ENCODE data around the gene SERPINB2. TPM values are rescaled to one million over a fixed set of nuclear protein-coding genes. Genes with fewer than 3 reads are reported as not detected.
A peak's percentile ranks its signal among the peaks of the same experiment; 100 is the strongest.

Gene SERPINB2
- total and polyA plus RNA-seq, 10 of the 15 experiments (the other 5 are each of a cell fraction or from before 2014, with no cell fraction given), result 9.6 to 25.3 (median 14.0) TPM

DNA sequence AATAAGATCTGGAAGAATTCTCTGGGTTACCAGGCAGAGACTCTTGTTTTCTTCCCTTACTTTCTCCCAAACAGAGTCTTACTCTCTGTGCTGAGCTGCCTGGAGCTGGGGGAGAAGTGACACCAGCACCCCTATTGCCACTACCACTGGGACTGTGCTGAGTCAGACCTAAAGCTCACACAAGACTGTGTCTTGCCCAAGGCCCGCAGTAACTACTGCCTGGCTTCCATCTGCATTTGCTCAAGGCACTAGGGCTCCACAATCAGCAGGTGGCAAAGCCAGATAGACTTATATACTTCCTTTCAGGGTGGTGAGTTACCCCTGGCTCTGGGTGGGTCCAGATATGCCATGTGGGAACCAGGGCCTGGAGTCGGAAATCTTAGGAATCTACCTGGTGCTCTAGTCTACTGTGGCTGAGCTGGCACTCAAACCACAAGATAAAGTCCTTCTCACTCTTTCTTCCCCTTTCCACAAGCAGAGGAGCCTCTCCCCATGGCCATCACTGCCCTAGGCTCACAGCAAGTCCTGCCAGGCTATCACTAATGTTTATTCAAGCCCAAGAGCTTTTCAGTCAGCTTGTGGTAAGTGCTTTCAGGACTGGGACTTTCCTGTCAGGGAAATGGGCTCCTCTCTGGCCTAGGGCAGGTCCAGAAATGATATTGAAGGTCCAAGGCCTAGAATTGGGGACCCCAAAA lies 27.6 kb upstream of the SERPINB2 start:
- no peak for DNase-seq (ENCODE audit: low read depth, low spot score)
- H3K4me1 ChIP-seq (ENCODE audit: control insufficient read depth, insufficient read depth, low read length), result no peaks in the 10 kb centered on the region
- TF ChIP-seq SMC3 (IDR thresholded peaks at IDR 0.05; ENCODE audit: borderline replicate concordance, low read length) (no peak), ZNF384 (IDR thresholded peaks at IDR 0.05; ENCODE audit: borderline replicate concordance, low read depth, low read length) (no peak), JUNB (IDR thresholded peaks at IDR 0.05) (no peak), PAX8 (IDR thresholded peaks at IDR 0.05) (no peak), NFXL1 (IDR thresholded peaks at IDR 0.05; ENCODE audit: borderline replicate concordance) (no peak), SP1 (IDR thresholded peaks at IDR 0.05; ENCODE audit: low read depth, low read length) (no peak), NR2C1 (IDR thresholded peaks at IDR 0.05) (no peak), TCF3 (IDR thresholded peaks at IDR 0.05; ENCODE audit: borderline replicate concordance, insufficient read depth, low read depth, low read length) (no peak), ZNF217 (IDR thresholded peaks at IDR 0.05) (no peak), CHD2 (IDR thresholded peaks at IDR 0.05; ENCODE audit: borderline replicate concordance, low read depth, low read length) (no peak), PKNOX1 (IDR thresholded peaks at IDR 0.05) (no peak), EED (IDR thresholded peaks at IDR 0.05; ENCODE audit: low read depth) (no peak), WRNIP1 (IDR thresholded peaks at IDR 0.05; ENCODE audit: borderline replicate concordance, low read depth, low read length) (no peak), NKRF (conservative IDR thresholded peaks at IDR 0.05) (no peak), TCF12 (IDR thresholded peaks at IDR 0.05; ENCODE audit: low read depth, low read length) (no peak), POLR2A (IDR thresholded peaks at IDR 0.05; ENCODE audit: low read depth, low read length) (no peak), JUND (IDR thresholded peaks at IDR 0.05; ENCODE audit: low read depth, low read length) (no peak)
- peak; percentile 72 for ATAC-seq
- in situ Hi-C loops (cut with MboI), result no loop called here
- no peak overlapping the region for H3K4me2 ChIP-seq (ENCODE audit: control insufficient read depth, insufficient read depth)
- no peak overlapping the region for H3K9ac ChIP-seq (ENCODE audit: control insufficient read depth, insufficient read depth, low read length)
- BruUV-seq (replicated peaks), result no TSS peak
- no peaks in the 10 kb centered on the region for H3K27me3 ChIP-seq (replicated peaks in 1 of 2; ENCODE audit: control insufficient read depth in 2 of 2, insufficient read depth in 2 of 2, low read length in 1 of 2)
- no peaks in the 10 kb centered on the region for H3K36me3 ChIP-seq (ENCODE audit: control insufficient read depth in 2 of 2, insufficient read depth in 2 of 2, low read length in 1 of 2)
- H3K9me3 ChIP-seq (replicated peaks; ENCODE audit: control insufficient read depth, insufficient read depth, low read length), result no peaks in the 10 kb centered on the region
- SMC1A ChIA-PET (ENCODE audit: uncharacterized antibody, unreplicated experiment), result no interaction called here
- WGBS (ENCODE audit: insufficient coverage, insufficient replicate concordance, low lambda C conversion rate, missing lambda C conversion rate), result 6% methylated on average over 2 of the region's 2 CpGs
- intact Hi-C loops (cut with micrococcal nuclease; ENCODE audit: unreplicated experiment), result no loop called here
- no peak overlapping the region for H2AFZ ChIP-seq (ENCODE audit: control insufficient read depth, low read depth, low read length)
- H3K79me2 ChIP-seq (ENCODE audit: control insufficient read depth, insufficient read depth, low read length), result no peaks in the 10 kb centered on the region
- FAIRE-seq, result no peak
- no peak overlapping the region for H3K4me3 ChIP-seq
- POLR2A ChIA-PET, result no interaction called here
- no peak overlapping the region for H3K27ac ChIP-seq (ENCODE audit: control insufficient read depth, insufficient read depth)
- no peaks in the 10 kb centered on the region for H4K20me1 ChIP-seq (ENCODE audit: control insufficient read depth, insufficient read depth)
- RAD21 ChIA-PET (ENCODE audit: unreplicated experiment), result no interaction called here
- CTCF ChIA-PET, result interaction anchor here (0.7 to 1.7 kb wide), 4 partner anchors 12 to 335 kb away, joined by 3 to 4 read pairs (median 3); no protein-coding TSS in a partner anchor

Measured in GM12878 (cell line).